ENCODE measurements around the gene DIP2C. TPM values are rescaled to one million over a fixed set of nuclear protein-coding genes. Genes with fewer than 3 reads are reported as not detected.
"Not testable (repeated sequence)": the region's sequence is repeated elsewhere in the genome, so short reads cannot be mapped to it uniquely, and the experiment has no call there.

DIP2C gene
- total RNA-seq, 1 experiment from 2014 or later = 4.6 TPM

GRCh38 chr10:481628-482027, 207.8 kb downstream of the DIP2C start:
- DNase-seq (ENCODE audit: low read depth) = no peak

- DNase-seq (ENCODE audit: low read depth) = no peak
Observed at GRCh38 chr10:480928-481552, 208.4 kb downstream of the DIP2C start.

GRCh38 chr10:480498-480927, 209.0 kb downstream of the DIP2C start:
- no peak for DNase-seq (ENCODE audit: low read depth)

- not testable (repeated sequence) for DNase-seq (ENCODE audit: low read depth)
Observed at GRCh38 chr10:479706-480497, 209.6 kb downstream of the DIP2C start.

GRCh38 chr10:478471-479245, 210.8 kb downstream of the DIP2C start:
- no peak for DNase-seq (ENCODE audit: low read depth)

GRCh38 chr10:477620-478019, 211.8 kb downstream of the DIP2C start:
- DNase-seq (ENCODE audit: low read depth) = no peak

GRCh38 chr10:476455-476780, 213.1 kb downstream of the DIP2C start:
- no peak for DNase-seq (ENCODE audit: low read depth)

- DNase-seq (ENCODE audit: low read depth) = no peak
Observed at GRCh38 chr10:475709-476454, 213.6 kb downstream of the DIP2C start.

- DNase-seq (ENCODE audit: low read depth) = no peak
Observed at GRCh38 chr10:474946-475345, 214.5 kb downstream of the DIP2C start.

- DNase-seq (ENCODE audit: low read depth) = no peak
Observed at GRCh38 chr10:474406-474805, 215.1 kb downstream of the DIP2C start.

GRCh38 chr10:472241-472910, 217.1 kb downstream of the DIP2C start:
- no peak for DNase-seq (ENCODE audit: low read depth)

- DNase-seq (ENCODE audit: low read depth) = no peak
Observed at GRCh38 chr10:470339-471003, 219.0 kb downstream of the DIP2C start.

GRCh38 chr10:469947-470338, 219.5 kb downstream of the DIP2C start:
- DNase-seq (ENCODE audit: low read depth) = no peak

- no peak for DNase-seq (ENCODE audit: low read depth)
Observed at GRCh38 chr10:459743-460142, 229.7 kb downstream of the DIP2C start.

- DNase-seq (ENCODE audit: low read depth) = no peak
Observed at GRCh38 chr10:458421-458851, 231.0 kb downstream of the DIP2C start.

GRCh38 chr10:456486-456885, 233.0 kb downstream of the DIP2C start:
- DNase-seq (ENCODE audit: low read depth) = no peak

GRCh38 chr10:454860-455259, 234.6 kb downstream of the DIP2C start:
- DNase-seq (ENCODE audit: low read depth) = peak; percentile 91

GRCh38 chr10:453647-454046, 235.8 kb downstream of the DIP2C start:
- DNase-seq (ENCODE audit: low read depth) = no peak

- DNase-seq (ENCODE audit: low read depth) = no peak
Observed at GRCh38 chr10:452512-453426, 236.7 kb downstream of the DIP2C start.

GRCh38 chr10:451856-452255, 237.6 kb downstream of the DIP2C start:
- DNase-seq (ENCODE audit: low read depth) = no peak
